ENCODE measurements around the gene CLSTN3.

CLSTN3 gene

DNA sequence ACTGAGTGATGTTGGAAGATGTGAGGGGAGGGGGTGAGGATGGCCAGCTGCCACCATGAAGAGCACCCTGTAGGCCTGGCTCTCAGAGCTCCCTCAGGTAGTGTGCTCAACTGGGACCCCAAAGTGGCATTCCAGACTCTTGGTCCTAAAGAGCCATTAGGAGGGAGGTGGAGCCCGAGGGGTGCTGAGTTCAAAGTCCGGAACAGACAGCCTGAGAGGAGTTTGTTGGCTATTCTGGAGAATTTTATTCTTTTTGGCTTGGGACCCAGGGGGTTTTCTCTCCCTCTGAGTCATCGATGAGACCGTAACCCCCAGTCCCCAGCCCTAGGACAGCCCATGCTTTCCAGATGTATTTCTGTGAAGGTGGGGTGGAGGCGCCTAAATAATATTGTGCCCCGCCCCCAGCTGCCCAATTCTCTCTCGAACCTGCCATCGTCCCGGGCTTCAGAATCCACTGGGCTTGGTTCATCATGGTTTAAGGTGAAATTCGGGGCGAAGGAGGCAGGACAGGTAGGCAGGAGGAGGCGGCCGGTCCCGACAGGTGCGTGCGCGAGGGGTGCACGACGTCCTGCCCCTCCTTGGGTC, 792 bp upstream of the CLSTN3 start:
- Histone ChIP-seq H3K27me3 (ENCODE audit: insufficient read depth, low read depth) (no peaks in the 10 kb centered on the region), H3K79me2 (ENCODE audit: insufficient read depth, low read depth) (no peaks in the 10 kb centered on the region), H2AFZ (ENCODE audit: low read depth) (peak overlapping the region; percentile 81), H3K4me1 (ENCODE audit: low read depth, poor library complexity, severe bottlenecking) (peaks cover 12% of the 10 kb centered on the region), H3K4me3 (IDR thresholded peaks at IDR 0.05; ENCODE audit: insufficient read depth, low read depth, low read length) (no peak overlapping the region), H3K36me3 (ENCODE audit: insufficient read depth) (no peaks in the 10 kb centered on the region), H3K4me2 (peak overlapping the region; percentile 95), H4K20me1 (ENCODE audit: insufficient read depth) (no peaks in the 10 kb centered on the region), H3K9ac (peak overlapping the region; percentile 71; the same call in 1 of the 2 replicates), H3K27ac (no peak overlapping the region)
- TF ChIP-seq, protein P1, sequence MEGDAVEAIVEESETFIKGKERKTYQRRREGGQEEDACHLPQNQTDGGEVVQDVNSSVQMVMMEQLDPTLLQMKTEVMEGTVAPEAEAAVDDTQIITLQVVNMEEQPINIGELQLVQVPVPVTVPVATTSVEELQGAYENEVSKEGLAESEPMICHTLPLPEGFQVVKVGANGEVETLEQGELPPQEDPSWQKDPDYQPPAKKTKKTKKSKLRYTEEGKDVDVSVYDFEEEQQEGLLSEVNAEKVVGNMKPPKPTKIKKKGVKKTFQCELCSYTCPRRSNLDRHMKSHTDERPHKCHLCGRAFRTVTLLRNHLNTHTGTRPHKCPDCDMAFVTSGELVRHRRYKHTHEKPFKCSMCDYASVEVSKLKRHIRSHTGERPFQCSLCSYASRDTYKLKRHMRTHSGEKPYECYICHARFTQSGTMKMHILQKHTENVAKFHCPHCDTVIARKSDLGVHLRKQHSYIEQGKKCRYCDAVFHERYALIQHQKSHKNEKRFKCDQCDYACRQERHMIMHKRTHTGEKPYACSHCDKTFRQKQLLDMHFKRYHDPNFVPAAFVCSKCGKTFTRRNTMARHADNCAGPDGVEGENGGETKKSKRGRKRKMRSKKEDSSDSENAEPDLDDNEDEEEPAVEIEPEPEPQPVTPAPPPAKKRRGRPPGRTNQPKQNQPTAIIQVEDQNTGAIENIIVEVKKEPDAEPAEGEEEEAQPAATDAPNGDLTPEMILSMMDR (conservative IDR thresholded peaks at IDR 0.05; ENCODE audit: low read depth, low read length), result no peak

- no peak overlapping the region for H3K4me3 ChIP-seq (IDR thresholded peaks at IDR 0.05; ENCODE audit: insufficient read depth, low read depth, low read length)
- H3K4me2 ChIP-seq, result peak overlapping the region; percentile 95
- peaks cover 12% of the 10 kb centered on the region for H3K4me1 ChIP-seq (ENCODE audit: low read depth, poor library complexity, severe bottlenecking)
- H3K27ac ChIP-seq, result no peak overlapping the region
- H2AFZ ChIP-seq (ENCODE audit: low read depth), result peak overlapping the region; percentile 81; the same call in 1 of the 2 replicates
- no peaks in the 10 kb centered on the region for H3K79me2 ChIP-seq (ENCODE audit: insufficient read depth, low read depth)
- no peaks in the 10 kb centered on the region for H3K27me3 ChIP-seq (ENCODE audit: insufficient read depth, low read depth)
- peak overlapping the region; percentile 71; the same call in 1 of the 2 replicates for H3K9ac ChIP-seq
- TF ChIP-seq, protein P1 (conservative IDR thresholded peaks at IDR 0.05; ENCODE audit: low read depth, low read length), result no peak
- no peaks in the 10 kb centered on the region for H4K20me1 ChIP-seq (ENCODE audit: insufficient read depth)
- no peaks in the 10 kb centered on the region for H3K36me3 ChIP-seq (ENCODE audit: insufficient read depth)
Observed at GRCh38 chr12:7130701-7131501, 730 bp downstream of the CLSTN3 start.

DNA sequence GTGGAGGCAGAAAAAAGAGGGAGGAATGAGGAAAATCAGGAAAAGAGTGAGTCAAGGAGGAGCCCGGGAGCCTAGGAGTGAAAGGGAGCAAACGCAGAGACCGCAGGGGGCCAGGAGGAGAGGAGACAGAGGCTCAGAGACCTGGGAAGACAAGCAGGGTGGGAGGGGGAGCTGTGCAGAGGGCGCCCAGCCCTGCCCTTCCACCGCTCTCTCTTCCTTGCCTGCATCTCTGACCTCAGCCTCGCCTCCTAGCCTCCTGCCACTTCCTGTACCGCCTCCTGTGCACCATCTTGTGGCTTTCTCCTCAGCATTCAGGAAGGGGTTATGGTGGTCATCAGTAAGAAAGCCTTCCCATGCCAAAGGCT, 1.3 kb downstream of the CLSTN3 start:
- TF ChIP-seq, protein P1 (conservative IDR thresholded peaks at IDR 0.05; ENCODE audit: low read depth, low read length), result no peak
- H3K4me3 ChIP-seq (IDR thresholded peaks at IDR 0.05; ENCODE audit: insufficient read depth, low read depth, low read length), result no peak overlapping the region
- H3K27me3 ChIP-seq (ENCODE audit: insufficient read depth, low read depth), result no peaks in the 10 kb centered on the region
- no peaks in the 10 kb centered on the region for H4K20me1 ChIP-seq (ENCODE audit: insufficient read depth)
- H3K27ac ChIP-seq, result no peak overlapping the region
- H3K9ac ChIP-seq, result no peak overlapping the region
- peaks cover 12% of the 10 kb centered on the region for H3K4me1 ChIP-seq (ENCODE audit: low read depth, poor library complexity, severe bottlenecking)
- H2AFZ ChIP-seq (ENCODE audit: low read depth), result no peak overlapping the region
- no peak overlapping the region; the same call in 1 of the 2 replicates for H3K4me2 ChIP-seq
- H3K36me3 ChIP-seq (ENCODE audit: insufficient read depth), result no peaks in the 10 kb centered on the region
- H3K79me2 ChIP-seq (ENCODE audit: insufficient read depth, low read depth), result no peaks in the 10 kb centered on the region

DNA sequence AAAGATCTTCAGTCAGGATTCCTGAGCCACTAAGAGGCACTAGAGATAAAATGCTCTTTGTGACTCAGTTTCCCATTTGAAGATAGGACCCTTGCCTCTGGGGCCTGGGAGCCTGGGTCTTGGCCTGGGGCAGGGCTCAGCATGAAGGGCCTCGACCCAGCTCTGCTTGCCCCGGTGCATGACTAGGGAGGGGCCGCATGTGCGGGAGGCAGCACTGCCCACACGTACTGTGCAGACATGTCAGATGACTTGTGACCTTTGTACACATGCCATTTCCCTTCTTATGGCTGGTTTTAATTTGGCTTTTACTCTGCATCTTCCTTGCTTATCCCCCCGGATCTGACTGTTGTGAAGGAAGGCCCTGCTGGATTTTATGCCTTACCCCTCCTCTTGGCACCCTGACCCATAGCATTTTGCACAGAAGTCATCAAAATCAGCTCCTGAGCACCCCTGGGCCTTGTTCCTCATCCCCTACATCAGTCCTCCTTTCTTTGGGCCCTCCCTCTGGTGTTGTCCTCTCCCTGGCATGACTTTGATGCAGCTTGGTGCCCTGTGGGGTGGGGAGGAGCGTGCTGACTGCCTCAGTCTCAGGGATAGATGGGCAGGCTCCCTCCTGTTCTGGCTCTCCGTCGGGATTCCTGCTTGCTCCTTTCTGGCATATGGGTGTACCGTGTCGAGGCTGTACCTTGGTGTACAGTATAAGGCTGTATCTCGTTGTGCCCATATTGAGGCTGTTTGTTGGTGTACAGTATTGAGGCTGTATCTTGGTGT, 4.4 kb downstream of the CLSTN3 start:
- Histone ChIP-seq H2AFZ (ENCODE audit: low read depth) (no peak overlapping the region), H3K9ac (no peak overlapping the region), H3K4me2 (no peak overlapping the region), H3K27me3 (ENCODE audit: insufficient read depth, low read depth) (no peaks in the 10 kb centered on the region), H3K4me1 (ENCODE audit: low read depth, poor library complexity, severe bottlenecking) (peaks cover 5% of the 10 kb centered on the region), H3K27ac (no peak overlapping the region), H4K20me1 (ENCODE audit: insufficient read depth) (no peaks in the 10 kb centered on the region), H3K36me3 (ENCODE audit: insufficient read depth) (no peaks in the 10 kb centered on the region), H3K79me2 (ENCODE audit: insufficient read depth, low read depth) (no peaks in the 10 kb centered on the region), H3K4me3 (IDR thresholded peaks at IDR 0.05; ENCODE audit: insufficient read depth, low read depth, low read length) (no peak overlapping the region)
- TF ChIP-seq, protein P1 (conservative IDR thresholded peaks at IDR 0.05; ENCODE audit: low read depth, low read length), result no peak

Data from KMS-11 (cell line).